GM21515 (cell line): Measurements from ENCODE around the gene GOLGA8F.
"Not testable (repeated sequence)": the region's sequence is repeated elsewhere in the genome, so short reads cannot be mapped to it uniquely, and the experiment has no call there.

Source experiments
- ATAC-seq: cut with Tn5 transposase; IDR thresholded peaks from one replicate; pipeline ENCODE4 v1.9.1; 2021; ENCODE audit not compliant: unreplicated experiment

The GOLGA8F gene, protein sequence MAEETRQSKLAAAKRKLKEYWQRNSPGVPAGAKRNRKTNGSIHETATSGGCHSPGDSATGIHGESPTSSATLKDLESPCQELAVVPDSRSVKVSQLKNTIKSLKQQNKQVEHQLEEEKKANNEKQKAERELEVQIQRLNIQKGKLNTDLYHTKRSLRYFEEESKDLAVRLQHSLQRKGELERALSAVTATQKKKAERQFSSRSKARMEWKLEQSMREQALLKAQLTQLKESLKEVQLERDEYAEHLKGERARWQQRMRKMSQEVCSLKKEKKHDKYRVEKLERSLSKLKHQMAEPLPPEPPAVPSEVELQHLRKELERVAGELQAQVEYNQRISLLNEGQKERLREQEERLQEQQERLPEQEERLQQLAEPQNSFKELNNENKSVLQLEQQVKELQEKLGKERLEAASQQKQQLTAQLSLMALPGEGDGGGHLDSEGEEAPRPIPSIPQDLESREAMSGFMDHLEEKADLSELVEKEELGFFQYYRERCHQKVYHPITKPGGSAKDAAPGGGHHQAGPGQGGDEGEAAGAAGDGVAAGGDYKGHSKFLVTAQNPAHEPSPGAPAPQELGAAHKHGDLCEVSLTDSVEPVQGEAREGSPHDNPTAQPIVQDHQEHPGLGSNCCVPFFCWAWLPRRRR

DNA sequence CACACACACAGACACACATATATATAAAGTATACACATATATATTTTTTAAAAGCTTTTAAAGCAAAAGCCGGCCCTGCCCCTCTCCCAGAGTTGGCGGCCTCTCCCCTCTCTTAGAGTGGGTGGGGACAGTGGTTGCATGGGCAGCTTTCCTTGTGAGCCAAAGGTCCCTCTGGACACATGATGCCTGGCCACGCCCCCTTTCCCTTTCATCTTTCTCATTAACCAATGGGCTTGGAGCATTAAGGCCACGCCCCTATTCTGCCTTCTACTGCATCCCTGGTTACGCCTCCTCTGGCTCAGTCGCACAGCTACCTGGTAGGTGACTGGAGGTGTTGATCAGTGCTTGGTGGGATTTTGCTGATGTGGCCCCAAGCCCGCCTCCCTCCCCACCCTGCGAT lies at the start of gene GOLGA8F:
Gene GOLGA8F (plus strand): TSS at position 301 of the 400 bp plus-strand sequence. CDS start 98 bp downstream, at position 399.
- not testable (repeated sequence) for ATAC-seq

DNA sequence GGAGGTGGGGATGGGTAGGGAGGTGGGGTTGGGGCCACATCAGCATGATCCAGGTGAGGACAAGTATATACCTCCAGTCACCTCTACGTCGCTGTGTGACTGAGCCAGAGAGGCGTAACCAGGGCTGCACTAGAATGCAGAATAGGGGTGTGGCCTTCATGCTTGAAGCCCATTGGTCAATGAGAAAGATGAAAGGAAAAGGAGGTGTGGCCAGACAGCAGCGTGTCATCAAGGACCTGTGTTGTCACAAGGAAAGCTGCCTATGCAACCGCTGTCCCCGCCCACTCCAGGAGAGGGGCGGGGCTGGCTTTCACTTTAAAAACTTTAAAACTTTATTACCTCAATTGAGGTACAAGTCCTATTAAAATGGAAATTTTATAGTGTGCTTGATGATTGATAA lies 20.5 kb upstream of the GOLGA8F start, which contains the start of gene GOLGA6L24:
Gene GOLGA6L24 (minus strand): TSS at position 101 of the 400 bp plus-strand sequence. CDS start 61 bp downstream, at position 40.
- not testable (repeated sequence) for ATAC-seq

GRCh38 chr15:28365502-28365901 lies 13.0 kb upstream of the GOLGA8F start:
- not testable (repeated sequence) for ATAC-seq

GRCh38 chr15:28380053-28380452 lies 1.6 kb downstream of the GOLGA8F start:
- not testable (repeated sequence) for ATAC-seq

DNA sequence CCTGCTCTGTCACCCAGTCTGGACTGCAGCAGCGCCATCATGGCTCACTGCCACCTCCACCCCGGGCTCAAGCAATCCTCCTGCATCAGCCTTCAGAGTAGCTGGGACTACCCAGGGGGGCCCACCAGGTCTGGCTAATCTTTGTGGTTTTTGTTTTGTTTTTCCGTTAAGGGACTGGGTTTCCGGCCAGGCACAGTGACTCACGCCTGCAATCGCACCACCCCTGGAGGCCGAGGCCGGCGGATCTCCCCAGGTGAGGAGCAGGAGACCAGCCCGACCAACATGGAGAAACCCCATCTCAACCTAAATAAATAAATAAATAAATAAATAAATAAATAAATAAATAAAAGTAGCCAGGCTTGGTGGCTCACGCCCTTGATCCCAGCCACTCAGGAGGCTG lies 17.6 kb downstream of the GOLGA8F start:
- not testable (repeated sequence) for ATAC-seq

DNA sequence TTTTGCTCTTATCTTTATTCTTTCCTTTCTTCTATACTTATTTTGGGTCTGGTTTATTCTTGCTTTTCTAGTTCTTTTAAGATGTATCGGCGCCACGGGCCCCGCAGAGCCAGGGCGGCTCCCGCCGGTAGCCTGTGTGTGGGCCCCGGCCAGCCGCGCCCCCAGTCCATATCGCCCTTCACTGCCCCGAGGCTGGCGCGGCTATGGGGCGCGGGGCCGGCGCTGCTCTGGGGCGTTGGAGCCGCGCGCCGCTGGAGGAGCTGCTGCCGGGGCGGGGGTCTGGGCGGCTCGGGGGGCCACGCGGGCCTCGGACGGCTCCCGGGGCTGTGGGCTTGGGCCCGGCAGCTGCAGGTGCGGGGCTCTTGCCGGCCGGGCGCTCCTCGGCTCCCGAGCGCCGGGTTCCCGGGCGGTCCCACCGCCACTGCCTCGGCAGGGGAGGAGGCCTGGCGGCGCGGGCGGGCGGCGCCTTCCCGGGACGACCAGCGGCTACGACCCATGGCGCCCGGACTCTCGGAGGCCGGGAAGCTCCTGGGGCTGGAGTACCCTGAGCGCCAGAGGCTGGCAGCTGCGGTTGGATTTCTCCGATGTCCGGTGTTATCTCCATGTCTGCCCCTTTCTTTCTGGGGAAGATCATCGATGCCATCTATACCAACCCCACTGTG lies 24.4 kb downstream of the GOLGA8F start:
- ATAC-seq, result not testable (repeated sequence)

DNA sequence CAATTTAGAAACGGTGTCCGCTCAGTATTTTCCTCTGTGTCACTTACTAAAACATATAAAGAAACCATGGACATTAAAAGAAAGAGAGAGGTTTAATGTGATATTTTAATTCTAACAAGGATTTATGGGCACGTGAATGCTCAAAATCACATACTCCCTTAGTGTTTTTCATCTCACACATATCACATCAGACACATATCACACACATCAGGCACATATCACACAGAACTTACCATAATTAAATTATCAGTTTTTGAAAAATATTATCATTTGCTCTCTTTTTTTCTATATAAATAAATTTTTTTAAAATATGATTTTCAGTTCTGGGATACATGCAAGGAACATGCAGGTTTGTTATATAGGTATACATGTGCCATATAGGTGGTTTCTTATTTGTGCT lies 42.0 kb downstream of the GOLGA8F start:
- not testable (repeated sequence) for ATAC-seq

GRCh38 chr15:28435594-28435993 lies 57.1 kb downstream of the GOLGA8F start:
- not testable (repeated sequence) for ATAC-seq
